C4-2B (cell line): Measurements from ENCODE around the gene PTPRN2.

ENCODE experiments used
- H3K27ac ChIP-seq: fragments of 450-650 bp; 2 replicates; pipeline ENCODE4 v1.5.1; 2017
- ZFX ChIP-seq: fragments of 450-650 bp; IDR thresholded peaks from 2 replicates; pipeline ENCODE4 v1.6.1; 2017
- TF ChIP-seq, protein P1 (sequence below): fragments of 450-650 bp; conservative IDR thresholded peaks from 2 replicates; pipeline ENCODE4 v1.5.1; 2017; ENCODE audit warnings: mild to moderate bottlenecking

PTPRN2 gene

DNA sequence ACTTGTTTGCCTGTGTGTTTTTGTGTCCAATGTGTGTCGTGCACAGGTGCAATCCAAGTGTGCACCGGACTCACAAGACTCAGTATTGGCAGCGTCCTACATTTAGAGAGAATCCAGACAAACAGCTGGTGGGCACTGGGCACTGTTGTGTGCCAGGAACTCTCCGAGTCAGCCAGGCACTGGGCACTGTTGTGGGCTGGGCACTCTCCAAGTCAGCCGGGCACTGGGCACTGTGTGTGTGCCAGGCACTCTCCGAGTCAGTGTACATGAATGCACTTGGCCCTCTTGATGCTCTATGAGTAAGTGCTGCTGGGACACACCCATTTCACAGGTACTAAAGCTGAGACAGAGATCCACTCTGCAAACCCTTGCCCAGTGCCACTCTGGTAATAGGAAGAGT lies 303.5 kb downstream of the PTPRN2 start:
- H3K27ac ChIP-seq: no peak overlapping the region
- no peak for TF ChIP-seq ZFX
- TF ChIP-seq, protein P1, sequence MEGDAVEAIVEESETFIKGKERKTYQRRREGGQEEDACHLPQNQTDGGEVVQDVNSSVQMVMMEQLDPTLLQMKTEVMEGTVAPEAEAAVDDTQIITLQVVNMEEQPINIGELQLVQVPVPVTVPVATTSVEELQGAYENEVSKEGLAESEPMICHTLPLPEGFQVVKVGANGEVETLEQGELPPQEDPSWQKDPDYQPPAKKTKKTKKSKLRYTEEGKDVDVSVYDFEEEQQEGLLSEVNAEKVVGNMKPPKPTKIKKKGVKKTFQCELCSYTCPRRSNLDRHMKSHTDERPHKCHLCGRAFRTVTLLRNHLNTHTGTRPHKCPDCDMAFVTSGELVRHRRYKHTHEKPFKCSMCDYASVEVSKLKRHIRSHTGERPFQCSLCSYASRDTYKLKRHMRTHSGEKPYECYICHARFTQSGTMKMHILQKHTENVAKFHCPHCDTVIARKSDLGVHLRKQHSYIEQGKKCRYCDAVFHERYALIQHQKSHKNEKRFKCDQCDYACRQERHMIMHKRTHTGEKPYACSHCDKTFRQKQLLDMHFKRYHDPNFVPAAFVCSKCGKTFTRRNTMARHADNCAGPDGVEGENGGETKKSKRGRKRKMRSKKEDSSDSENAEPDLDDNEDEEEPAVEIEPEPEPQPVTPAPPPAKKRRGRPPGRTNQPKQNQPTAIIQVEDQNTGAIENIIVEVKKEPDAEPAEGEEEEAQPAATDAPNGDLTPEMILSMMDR: no peak

DNA sequence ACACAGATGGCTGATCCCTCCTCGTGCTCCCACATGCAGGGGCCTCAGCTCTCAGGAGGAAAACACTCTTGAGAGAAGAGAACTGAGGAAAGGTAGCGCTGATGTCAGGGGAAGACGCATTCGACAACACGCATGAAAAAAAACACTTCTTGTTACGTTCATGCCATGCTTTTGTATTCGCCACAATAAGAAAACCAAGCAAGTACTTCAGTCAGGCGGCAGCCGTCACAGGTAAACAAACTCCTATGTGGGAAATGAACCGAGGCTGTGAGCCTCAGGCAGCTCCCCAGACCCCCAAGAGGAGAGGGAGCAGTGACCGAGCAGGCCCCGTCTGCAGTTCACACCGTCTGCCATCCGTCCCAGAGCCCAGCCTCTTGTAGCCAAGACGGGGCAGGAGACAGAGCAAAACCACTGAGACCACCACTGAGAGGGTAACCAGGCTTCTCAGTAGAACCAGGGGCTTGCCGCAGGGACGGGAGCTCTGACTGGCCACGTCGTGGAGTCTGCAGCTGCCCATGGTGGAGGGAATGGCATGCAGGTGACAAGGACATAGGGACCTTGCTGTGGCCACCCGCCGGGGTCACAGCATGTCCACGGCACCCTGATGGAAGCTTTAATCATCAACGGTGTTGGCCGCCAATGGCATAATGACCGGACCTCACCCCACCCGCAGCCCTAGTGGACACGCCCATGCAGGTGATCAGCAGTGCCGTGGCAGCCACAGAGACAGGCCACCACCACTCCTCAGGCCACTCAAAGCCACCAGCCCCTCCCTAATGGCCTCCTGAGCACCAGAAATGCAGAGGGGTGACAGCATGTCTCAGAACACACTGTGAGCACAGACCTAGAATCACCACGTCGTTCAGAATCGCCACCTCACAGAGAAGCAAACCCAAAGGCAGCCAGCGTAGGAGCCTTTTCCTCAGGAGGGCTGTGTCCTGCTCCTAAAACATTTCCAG lies 304.3 kb downstream of the PTPRN2 start:
- TF ChIP-seq ZFX: no peak
- TF ChIP-seq, protein P1: no peak
- H3K27ac ChIP-seq: no peak overlapping the region

DNA sequence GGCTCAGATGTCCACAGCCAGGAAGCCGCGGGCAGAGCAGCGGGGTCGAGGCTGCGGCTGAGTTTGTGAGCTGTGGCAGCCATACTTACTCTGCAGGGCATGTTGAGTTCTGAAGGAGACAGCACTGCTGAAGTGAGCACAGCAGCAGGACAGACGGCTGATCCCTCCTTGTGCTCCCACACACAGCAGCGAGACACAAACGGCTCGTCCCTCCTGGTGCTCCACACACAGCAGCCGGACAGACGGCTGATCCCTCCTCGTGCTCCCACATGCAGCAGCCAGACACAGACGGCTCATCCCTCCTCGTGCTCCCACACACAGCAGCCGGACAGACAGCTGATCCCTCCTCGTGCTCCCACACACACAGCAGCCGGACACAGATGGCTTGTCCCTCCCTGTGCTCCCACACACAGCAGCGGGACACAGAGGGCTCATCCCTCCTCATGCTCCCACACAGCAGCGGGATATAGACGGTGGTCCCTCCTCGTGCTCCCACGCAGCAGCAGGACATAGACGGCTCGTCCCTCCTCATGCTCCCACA lies 305.1 kb downstream of the PTPRN2 start:
- TF ChIP-seq, protein P1: no peak
- no peak for TF ChIP-seq ZFX
- H3K27ac ChIP-seq: no peak overlapping the region

DNA sequence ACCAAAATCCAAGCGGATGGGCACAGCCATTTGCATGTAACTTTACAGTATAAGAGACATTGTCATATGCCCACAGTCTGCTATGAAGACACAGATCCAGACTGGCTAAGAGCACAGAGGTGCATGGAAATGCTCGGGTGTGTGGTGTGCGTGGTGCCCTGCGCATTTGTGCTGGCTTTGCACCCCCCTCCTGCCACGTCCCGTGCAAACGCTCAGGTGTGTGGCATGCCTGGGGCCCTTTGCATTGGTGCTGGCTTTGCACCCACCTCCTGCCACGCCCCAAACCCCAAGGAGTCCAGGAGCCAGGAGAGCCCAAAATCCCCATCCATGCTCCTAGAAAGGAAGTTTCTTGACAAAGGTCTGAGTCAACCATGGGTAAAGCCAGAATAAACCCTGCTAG lies 306.2 kb downstream of the PTPRN2 start:
- H3K27ac ChIP-seq: no peak overlapping the region
- no peak for TF ChIP-seq ZFX
- TF ChIP-seq, protein P1: no peak

DNA sequence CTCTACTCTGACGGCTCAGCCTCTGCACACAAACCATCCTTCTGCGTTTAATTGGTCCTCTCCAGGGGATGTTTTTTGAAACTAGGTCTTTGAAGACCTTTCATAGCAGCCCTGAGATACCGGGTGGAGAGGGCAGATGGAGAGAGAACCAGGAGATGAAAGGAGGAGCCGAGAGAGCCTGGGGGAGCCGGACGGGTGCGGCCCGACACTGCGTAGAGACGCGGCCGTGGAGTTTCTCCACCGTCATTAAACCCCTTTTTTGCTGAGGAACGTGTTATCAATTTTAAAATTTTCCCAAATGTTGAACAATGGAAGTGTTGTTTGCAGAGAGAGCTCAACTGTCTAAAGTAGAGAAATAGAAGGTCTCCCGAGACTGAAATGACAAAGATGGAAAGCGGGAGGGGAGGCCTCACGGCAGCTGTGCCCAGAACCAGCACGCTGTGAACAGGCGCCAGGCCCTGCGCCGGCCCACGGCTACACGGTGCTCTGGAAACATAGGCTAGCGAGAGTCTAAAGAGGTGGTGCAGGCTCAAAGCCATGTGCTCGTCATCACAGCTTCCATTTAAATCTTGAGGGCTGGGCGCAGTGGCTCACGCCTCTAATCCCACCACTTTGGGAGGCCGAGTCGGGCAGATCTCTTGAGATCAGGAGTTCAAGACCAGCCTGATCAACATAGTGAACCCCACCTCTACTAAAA lies 307.0 kb downstream of the PTPRN2 start:
- H3K27ac ChIP-seq: no peak overlapping the region
- no peak for TF ChIP-seq ZFX
- TF ChIP-seq, protein P1: no peak

DNA sequence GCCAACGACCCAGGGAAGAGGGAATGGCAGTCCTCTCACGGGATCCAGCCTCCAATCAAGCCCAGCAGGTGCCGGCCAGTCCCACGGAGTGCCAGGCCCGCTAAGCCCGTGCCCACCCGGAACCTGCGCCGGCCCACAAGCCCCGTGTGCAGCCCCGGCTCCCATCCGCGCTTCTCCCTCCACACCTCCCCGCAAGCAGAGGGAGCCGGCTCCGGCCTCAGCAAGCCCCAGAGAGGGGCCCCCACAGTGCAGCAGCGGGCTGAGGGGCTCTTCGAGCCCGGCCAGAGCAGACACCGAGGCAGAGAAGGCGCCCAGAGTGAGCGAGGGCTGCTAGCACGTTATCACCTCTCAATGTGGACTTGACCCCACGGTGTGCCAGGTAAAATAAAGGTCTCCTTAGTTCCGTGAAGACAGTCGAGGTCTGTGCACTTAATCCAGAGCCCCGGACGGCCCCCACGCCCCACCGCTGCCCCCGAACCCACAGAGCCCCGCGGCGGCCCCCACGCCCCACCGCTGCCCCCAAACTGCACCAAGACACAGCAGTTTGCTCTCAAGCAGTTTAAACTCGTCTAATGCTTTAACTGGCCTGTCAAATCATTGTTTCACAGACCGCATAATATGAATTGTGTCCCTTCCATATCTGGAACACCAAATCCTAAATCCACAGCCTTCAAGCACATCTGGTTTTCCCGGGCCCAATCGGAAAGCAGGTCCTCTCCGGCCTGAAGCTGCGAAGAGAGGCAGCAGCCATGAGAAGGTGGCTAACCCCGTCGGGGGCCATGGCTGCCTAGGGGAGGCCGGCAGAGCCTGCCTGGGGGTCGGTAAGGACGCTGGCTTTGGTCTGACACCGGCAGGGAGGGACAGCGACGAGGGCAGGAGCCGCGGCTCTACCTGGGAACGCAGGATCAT lies 307.8 kb downstream of the PTPRN2 start:
- TF ChIP-seq, protein P1: no peak
- TF ChIP-seq ZFX: no peak
- H3K27ac ChIP-seq: no peak overlapping the region
